ENCODE results near the gene TBC1D22A.

The TBC1D22A gene

GRCh38 chr22:46966846-46967245 is 204.4 kb downstream of the TBC1D22A start:
- TF ChIP-seq TOX (CRISPR knock-in tag; IDR thresholded peaks at IDR 0.05; ENCODE audit: borderline replicate concordance) (no peak), ZFP3 (CRISPR knock-in tag; IDR thresholded peaks at IDR 0.05) (no peak), CSDC2 (CRISPR knock-in tag; IDR thresholded peaks at IDR 0.05) (no peak), TSHZ2 (CRISPR knock-in tag; IDR thresholded peaks at IDR 0.05) (no peak), RARB (CRISPR knock-in tag; IDR thresholded peaks at IDR 0.05) (no peak), GLIS3 (CRISPR knock-in tag; IDR thresholded peaks at IDR 0.05) (no peak), BACH2 (CRISPR knock-in tag; IDR thresholded peaks at IDR 0.05; ENCODE audit: borderline replicate concordance) (no peak)
- ATAC-seq = no peak

GRCh38 chr22:46967445-46968358 is 205.3 kb downstream of the TBC1D22A start:
- no peak for ATAC-seq
- TF ChIP-seq CSRNP3 (CRISPR knock-in tag; IDR thresholded peaks at IDR 0.05) (no peak), PPARA (CRISPR knock-in tag; IDR thresholded peaks at IDR 0.05; ENCODE audit: borderline replicate concordance) (no peak), ZFP3 (CRISPR knock-in tag; IDR thresholded peaks at IDR 0.05) (no peak), SNAI2 (CRISPR knock-in tag; IDR thresholded peaks at IDR 0.05) (no peak), ESRRG (CRISPR knock-in tag; IDR thresholded peaks at IDR 0.05) (no peak), ARNTL (CRISPR knock-in tag; IDR thresholded peaks at IDR 0.05; ENCODE audit: borderline replicate concordance, low read depth) (no peak), PATZ1 (CRISPR knock-in tag; IDR thresholded peaks at IDR 0.05; ENCODE audit: borderline replicate concordance) (no peak), ZFP30 (CRISPR knock-in tag; IDR thresholded peaks at IDR 0.05) (no peak), TSHZ2 (CRISPR knock-in tag; IDR thresholded peaks at IDR 0.05) (no peak)

- no peak for ATAC-seq
- TF ChIP-seq ZNF70 (CRISPR knock-in tag; IDR thresholded peaks at IDR 0.05) (no peak), ZNF565 (CRISPR knock-in tag; conservative IDR thresholded peaks at IDR 0.05; ENCODE audit: low read depth) (no peak), CREB5 (CRISPR knock-in tag; IDR thresholded peaks at IDR 0.05; ENCODE audit: low read depth) (no peak), POU6F1 (CRISPR knock-in tag; IDR thresholded peaks at IDR 0.05; ENCODE audit: borderline replicate concordance, low read depth) (no peak), ZC3H10 (CRISPR knock-in tag; IDR thresholded peaks at IDR 0.05) (no peak), TSHZ2 (CRISPR knock-in tag; IDR thresholded peaks at IDR 0.05) (no peak), TOX (CRISPR knock-in tag; IDR thresholded peaks at IDR 0.05; ENCODE audit: borderline replicate concordance) (no peak), GLIS3 (CRISPR knock-in tag; IDR thresholded peaks at IDR 0.05) (no peak), TCF4 (CRISPR knock-in tag; IDR thresholded peaks at IDR 0.05; ENCODE audit: borderline replicate concordance) (no peak), SNAI2 (CRISPR knock-in tag; IDR thresholded peaks at IDR 0.05) (no peak), RARB (CRISPR knock-in tag; IDR thresholded peaks at IDR 0.05) (no peak), ZFP30 (CRISPR knock-in tag; IDR thresholded peaks at IDR 0.05) (no peak)
Measured at GRCh38 chr22:46968359-46968740, 205.9 kb downstream of the TBC1D22A start.
